ENCODE data around the gene SUGCT. TPM values are rescaled to one million over a fixed set of nuclear protein-coding genes. Genes with fewer than 3 reads are reported as not detected.

Gene SUGCT
- total RNA-seq, 4 donors from 2014 or later = 7.8 to 15.0 (median 12.8) TPM

GRCh38 chr7:40888499-40888898 lies 753.7 kb downstream of the SUGCT start:
- Histone ChIP-seq H3K36me3 (no peaks in the 10 kb centered on the region), H3K27me3 (no peaks in the 10 kb centered on the region), H3K9me3 (peaks cover 0 to 16% (median 13%) of the 10 kb centered on the region in 4 donors), H3K27ac (replicated peaks in 1 of 4) (no peak overlapping the region), H3K4me1 (peaks cover 0 to 18% (median 0%) of the 10 kb centered on the region in 4 donors), H3K4me3 (no peak overlapping the region)
- WGBS = 75% methylated on average over 1 of the region's 1 CpG
- intact Hi-C loops (cut with DNase I) = loop anchor here (2.0 kb wide), 1 partner anchor 18 kb away; no protein-coding TSS in a partner anchor
- no peak for TF ChIP-seq CTCF (IDR thresholded peaks at IDR 0.05)
- TF ChIP-seq EP300 (IDR thresholded peaks at IDR 0.05) = no peak
- no peak for TF ChIP-seq POLR2A (IDR thresholded peaks at IDR 0.05; ENCODE audit: low read depth)
- no peak for TF ChIP-seq POLR2AphosphoS5 (IDR thresholded peaks at IDR 0.05)
- no peak for DNase-seq (ENCODE audit: extremely low spot score)

GRCh38 chr7:40889099-40889498 lies 754.3 kb downstream of the SUGCT start:
- no peak for DNase-seq (ENCODE audit: extremely low spot score)
- WGBS = 77% methylated on average over 4 of the region's 4 CpGs
- peaks cover 0 to 14% (median 0%) of the 10 kb centered on the region in 4 donors for H3K4me1 ChIP-seq
- intact Hi-C loops (cut with DNase I) = loop anchor here (2.0 kb wide), 1 partner anchor 18 kb away; no protein-coding TSS in a partner anchor
- no peak overlapping the region for H3K4me3 ChIP-seq
- H3K36me3 ChIP-seq = no peaks in the 10 kb centered on the region
- peaks cover 0 to 16% (median 13%) of the 10 kb centered on the region in 4 donors for H3K9me3 ChIP-seq
- TF ChIP-seq CTCF (IDR thresholded peaks at IDR 0.05) (no peak), EP300 (IDR thresholded peaks at IDR 0.05) (no peak), POLR2AphosphoS5 (IDR thresholded peaks at IDR 0.05) (no peak), POLR2A (IDR thresholded peaks at IDR 0.05; ENCODE audit: low read depth) (no peak)
- no peaks in the 10 kb centered on the region for H3K27me3 ChIP-seq
- H3K27ac ChIP-seq (replicated peaks in 1 of 4) = no peak overlapping the region

- no peak for DNase-seq (ENCODE audit: extremely low spot score)
- Histone ChIP-seq H3K4me3 (no peak overlapping the region), H3K27me3 (no peaks in the 10 kb centered on the region), H3K4me1 (peaks cover 0 to 10% (median 0%) of the 10 kb centered on the region in 4 donors), H3K36me3 (no peaks in the 10 kb centered on the region), H3K9me3 (peaks cover 0 to 16% (median 13%) of the 10 kb centered on the region in 4 donors), H3K27ac (replicated peaks in 1 of 4) (no peak overlapping the region)
- intact Hi-C loops (cut with DNase I) = loop anchor here (2.0 kb wide), 1 partner anchor 19 kb away; no protein-coding TSS in a partner anchor
- TF ChIP-seq POLR2A (IDR thresholded peaks at IDR 0.05; ENCODE audit: low read depth) (no peak), CTCF (IDR thresholded peaks at IDR 0.05) (no peak), EP300 (IDR thresholded peaks at IDR 0.05) (no peak), POLR2AphosphoS5 (IDR thresholded peaks at IDR 0.05) (no peak)
- WGBS = 77% methylated on average over 2 of the region's 2 CpGs
These were observed 754.7 kb downstream of the SUGCT start for GRCh38 chr7:40889539-40889938.

GRCh38 chr7:40890088-40890692 lies 755.4 kb downstream of the SUGCT start:
- 90% methylated on average over 1 of the region's 1 CpG for WGBS
- DNase-seq (ENCODE audit: extremely low spot score) = no peak
- H3K36me3 ChIP-seq = no peaks in the 10 kb centered on the region
- intact Hi-C loops (cut with DNase I) = no loop called here
- peaks cover 0 to 9% (median 0%) of the 10 kb centered on the region in 4 donors for H3K4me1 ChIP-seq
- H3K9me3 ChIP-seq = peaks cover 0 to 16% (median 13%) of the 10 kb centered on the region in 4 donors
- no peak overlapping the region for H3K27ac ChIP-seq (replicated peaks in 1 of 4)
- H3K27me3 ChIP-seq = no peaks in the 10 kb centered on the region
- TF ChIP-seq POLR2AphosphoS5 (IDR thresholded peaks at IDR 0.05) = no peak
- TF ChIP-seq CTCF (IDR thresholded peaks at IDR 0.05) = no peak
- TF ChIP-seq EP300 (IDR thresholded peaks at IDR 0.05) = no peak
- no peak overlapping the region for H3K4me3 ChIP-seq

Measured in esophagus muscularis mucosa (tissue), 4 donors.